ENCODE measurements around the gene CMTM1. TPM values are rescaled to one million over a fixed set of nuclear protein-coding genes. Genes with fewer than 3 reads are reported as not detected.
A peak's percentile ranks its signal among the peaks of the same experiment; 100 is the strongest.

Gene CMTM1
- total and polyA plus RNA-seq, 2 experiments from 2014 or later = 1.4 to 1.9 TPM

- Histone ChIP-seq H2AFZ (no peak overlapping the region), H4K20me1 (replicated peaks; ENCODE audit: insufficient read depth) (no peaks in the 10 kb centered on the region), H3K79me2 (replicated peaks; ENCODE audit: insufficient read depth) (no peaks in the 10 kb centered on the region), H3K9me2 (ENCODE audit: insufficient read depth) (no peaks in the 10 kb centered on the region), H3K27me3 (ENCODE audit: insufficient read depth) (peaks cover 59% of the 10 kb centered on the region), H3K4me2 (no peak overlapping the region), H3K36me3 (ENCODE audit: insufficient read depth) (no peaks in the 10 kb centered on the region), H3K4me1 (ENCODE audit: insufficient read depth) (peaks cover 21% of the 10 kb centered on the region), H3K27ac (ENCODE audit: low read depth) (no peak overlapping the region), H3F3A (replicated peaks; ENCODE audit: low read depth) (no peaks in the 10 kb centered on the region), H3K4me3 (no peak overlapping the region)
- Mint-ChIP-seq H3K4me1 (peaks cover 32% of the 10 kb centered on the region), H3K4me3 (no peak overlapping the region), H3K27me3 (ENCODE audit: insufficient read depth, low read depth, poor library complexity) (peaks cover 43% of the 10 kb centered on the region), H3K27ac (no peak overlapping the region), H3K9me3 (no peaks in the 10 kb centered on the region; the same call in 2 of the 3 replicates), H3K36me3 (ENCODE audit: low read depth) (no peaks in the 10 kb centered on the region)
- ATAC-seq = peak; percentile 60
- TF ChIP-seq JUNB (IDR thresholded peaks at IDR 0.05; ENCODE audit: unreplicated experiment) = no peak
- TF ChIP-seq ZNF462 (CRISPR knock-in tag; IDR thresholded peaks at IDR 0.05) = no peak
- TF ChIP-seq ZNF114 (CRISPR knock-in tag; IDR thresholded peaks at IDR 0.05) = no peak
- TF ChIP-seq ETS1 (IDR thresholded peaks at IDR 0.05) = no peak
- peak; percentile 65 for DNase-seq (ENCODE audit: low spot score)
Measured at GRCh38 chr16:66580605-66581209, 14.5 kb downstream of the CMTM1 start.
